Immature natural killer cell (primary cell): ENCODE measurements around the gene SQSTM1. TPM values are rescaled to one million over a fixed set of nuclear protein-coding genes. Genes with fewer than 3 reads are reported as not detected.

ENCODE experiments used
- DNase-seq, 3 donors: peaks; one replicate each; pipeline ENCODE4 v3.0.0; 2022; ENCODE audit warnings: mixed read lengths in 1 of 3
- H3K27ac Mint-ChIP-seq, 6 donors: one replicate each; pipeline ENCODE4 v1.8.0; 2020; ENCODE audit warnings: mixed read lengths in 6 of 6, mild to moderate bottlenecking in 5 of 6, inconsistent platforms in 4 of 6, moderate library complexity in 3 of 6
- H3K27me3 Mint-ChIP-seq, 3 donors: one replicate each; pipeline ENCODE4 v1.8.0; 2020 to 2021; ENCODE audit warnings: low read depth in 3 of 3, mild to moderate bottlenecking in 3 of 3, mixed read lengths in 3 of 3, moderate library complexity in 3 of 3, inconsistent platforms in 1 of 3
- H3K36me3 Mint-ChIP-seq, 3 donors: one replicate each; pipeline ENCODE4 v1.8.0; 2020; ENCODE audit warnings: mixed read lengths in 3 of 3, inconsistent platforms in 2 of 3, mild to moderate bottlenecking in 2 of 3
- H3K4me1 Mint-ChIP-seq, 2 donors: one replicate each; pipeline ENCODE4 v1.8.0; 2020; ENCODE audit warnings: inconsistent platforms in 2 of 2, mild to moderate bottlenecking in 2 of 2, mixed read lengths in 2 of 2, moderate library complexity in 1 of 2
- H3K4me3 Mint-ChIP-seq, 5 donors: one replicate each; pipeline ENCODE4 v1.8.0; 2020; ENCODE audit warnings: mild to moderate bottlenecking in 5 of 5, mixed read lengths in 5 of 5, inconsistent platforms in 3 of 5, moderate library complexity in 3 of 5
- H3K9me3 Mint-ChIP-seq, 6 donors: one replicate each; pipeline ENCODE4 v1.8.0; 2020; ENCODE audit warnings: mild to moderate bottlenecking in 6 of 6, mixed read lengths in 6 of 6, inconsistent platforms in 4 of 6, moderate library complexity in 3 of 6
- polyA plus RNA-seq, 3 donors: library from polyadenylated mRNA; unstranded; fragments of 300-500 nt; fragmentation: Illumina TruSeq; gene quantifications; one replicate each; pipeline ENCODE4 v1.2.3, GENCODE V29; 2021

SQSTM1 gene
- polyA plus RNA-seq, 3 donors from 2014 or later = 256 to 292 (median 268) TPM

DNA sequence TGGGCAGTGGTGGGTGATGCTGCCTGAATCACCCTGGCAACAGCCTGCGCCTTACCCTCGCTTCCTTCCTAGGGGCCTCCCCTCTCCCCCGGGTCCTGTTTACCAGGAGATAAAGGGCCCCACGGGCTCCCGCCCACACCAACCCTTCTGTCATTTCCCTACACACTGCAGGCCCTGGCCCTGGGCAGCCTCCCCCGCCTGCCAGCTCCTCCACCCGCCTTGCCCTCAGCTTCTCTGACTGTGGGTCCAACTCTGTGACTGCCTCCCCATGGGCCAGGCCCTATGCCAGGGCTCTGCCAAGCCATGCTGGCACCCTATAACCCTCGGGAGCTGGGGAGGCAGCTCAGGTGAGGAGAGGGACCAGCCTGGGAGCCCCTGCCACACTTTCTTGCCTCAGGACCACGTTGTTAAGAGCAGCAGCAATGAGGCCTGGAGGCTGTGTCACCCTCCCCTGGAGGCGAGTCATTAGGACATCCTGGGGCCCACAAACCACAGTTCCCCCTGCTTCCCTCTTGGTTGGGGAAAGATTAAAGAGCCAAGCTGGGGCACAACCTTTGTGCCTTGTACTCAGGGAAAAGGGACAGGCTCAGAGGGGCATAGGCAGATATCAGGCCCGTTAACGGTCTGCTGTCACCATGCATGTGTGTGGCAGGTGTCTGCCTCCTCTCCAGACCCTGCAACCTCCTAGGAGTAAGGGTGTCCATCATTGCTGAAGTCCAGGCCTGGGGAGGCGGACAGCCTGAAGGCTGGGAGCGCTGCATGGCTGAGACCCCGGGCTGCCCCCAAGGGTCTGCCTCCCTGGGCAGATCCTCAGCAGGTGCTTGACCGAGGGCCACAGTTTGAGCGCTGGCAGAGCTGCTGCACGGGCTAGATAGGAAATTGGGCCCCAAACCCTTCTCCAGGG is 16.8 kb upstream of the SQSTM1 start:
- Mint-ChIP-seq H3K4me1 (peaks cover 19 to 23% of the 10 kb centered on the region in 2 donors), H3K36me3 (peaks cover 0 to 11% (median 4%) of the 10 kb centered on the region in 3 donors), H3K27me3 (peaks cover 5 to 12% (median 8%) of the 10 kb centered on the region in 3 donors), H3K27ac (peak overlapping the region in 4 of 6 donors; percentile 59 to 78 (median 60)), H3K9me3 (no peaks in the 10 kb centered on the region), H3K4me3 (peak overlapping the region in 4 of 5 donors; percentile 43 to 85 (median 78))
- DNase-seq = no peak

DNA sequence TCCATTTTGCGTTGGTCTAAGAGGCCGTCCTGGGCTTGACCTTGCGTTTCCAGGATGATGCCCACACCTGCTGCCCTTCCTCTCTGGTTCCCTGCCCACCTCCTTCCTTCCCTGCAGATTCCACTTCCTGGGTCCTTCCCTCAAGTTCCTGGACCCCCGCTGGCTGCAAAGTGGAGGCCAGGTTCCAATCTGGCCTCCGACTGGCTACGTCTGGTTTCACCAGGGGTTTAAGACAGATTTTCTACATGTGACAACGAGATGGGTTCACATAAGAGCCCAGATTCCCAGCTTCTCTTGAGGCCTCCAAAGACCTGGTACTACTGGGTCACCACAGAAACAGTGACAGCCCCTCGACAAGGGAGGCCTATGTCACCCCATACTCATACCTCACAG is 16.2 kb upstream of the SQSTM1 start:
- Mint-ChIP-seq H3K27me3 (peaks cover 5 to 10% (median 8%) of the 10 kb centered on the region in 3 donors), H3K36me3 (peaks cover 0 to 6% (median 4%) of the 10 kb centered on the region in 3 donors), H3K27ac (peak overlapping the region in 5 of 6 donors; percentile 39 to 74 (median 49)), H3K4me3 (peak overlapping the region; percentile 73 to 85 (median 83)), H3K4me1 (peaks cover 19 to 23% of the 10 kb centered on the region in 2 donors), H3K9me3 (no peaks in the 10 kb centered on the region)
- no peak for DNase-seq

DNA sequence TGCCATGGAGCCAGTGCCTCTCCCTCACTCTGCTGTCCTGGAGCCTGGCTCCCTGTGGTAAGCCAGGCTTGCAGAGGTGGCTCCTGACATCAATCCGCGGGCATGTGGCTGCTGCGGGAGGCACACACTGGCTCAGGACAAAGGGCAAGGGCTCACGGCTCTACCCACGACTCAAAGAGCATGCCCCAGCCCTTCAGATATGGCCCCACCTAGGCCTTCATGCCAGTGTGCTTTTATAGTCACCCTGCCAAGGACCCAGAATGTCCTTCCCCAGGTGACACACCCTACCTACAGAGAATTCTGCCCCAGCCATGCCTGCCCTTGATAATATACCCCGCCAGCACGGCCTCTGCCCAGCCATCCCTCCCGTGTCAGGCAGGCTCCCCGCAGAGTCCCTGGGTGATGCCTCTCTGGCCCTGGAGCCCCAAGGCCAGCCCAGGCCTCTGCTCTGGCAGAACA is 15.6 kb upstream of the SQSTM1 start:
- Mint-ChIP-seq H3K9me3 (no peaks in the 10 kb centered on the region), H3K36me3 (peaks cover 0 to 4% (median 3%) of the 10 kb centered on the region in 3 donors), H3K4me1 (peaks cover 19 to 23% of the 10 kb centered on the region in 2 donors), H3K27ac (peak overlapping the region; percentile 48 to 89 (median 74)), H3K27me3 (peaks cover 3 to 9% (median 7%) of the 10 kb centered on the region in 3 donors), H3K4me3 (peak overlapping the region; percentile 73 to 85 (median 83))
- no peak for DNase-seq

DNA sequence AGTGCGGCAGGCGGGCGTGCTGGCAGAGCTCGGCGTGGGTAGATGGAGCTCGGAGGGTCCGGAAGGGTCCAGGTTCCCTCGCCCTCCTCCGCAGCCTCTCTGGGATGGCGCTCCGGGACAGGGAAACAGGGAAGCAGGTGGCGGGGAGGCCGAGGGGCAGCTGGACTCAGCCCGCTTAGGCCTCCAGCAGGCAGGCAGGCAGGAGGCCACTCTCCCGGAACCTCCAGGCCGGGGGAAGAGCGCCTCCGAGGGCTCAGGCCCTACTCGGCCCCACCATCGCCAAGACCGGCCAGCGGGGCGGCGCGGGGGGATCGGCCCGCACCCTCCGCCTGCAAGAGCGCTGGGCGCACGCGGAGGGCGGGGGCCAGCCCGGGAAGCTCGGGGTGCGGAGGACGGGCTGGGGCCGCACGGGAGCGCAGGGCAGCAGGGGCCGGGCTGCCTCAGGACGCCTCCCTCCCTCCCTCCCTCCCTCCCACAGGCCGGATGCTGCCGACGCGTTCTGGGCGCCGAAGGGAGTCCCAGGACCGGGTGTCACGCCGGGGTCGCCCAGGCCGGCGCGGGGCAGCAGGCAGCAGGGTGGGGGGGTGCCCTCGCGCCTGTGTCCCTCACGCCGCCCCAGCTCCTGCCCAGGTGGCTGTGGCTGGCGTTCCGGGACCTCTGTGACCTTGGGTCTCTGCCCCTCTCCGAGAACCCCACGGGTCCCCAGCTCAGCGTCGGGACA is 15.0 kb upstream of the SQSTM1 start:
- Mint-ChIP-seq H3K27ac (peak overlapping the region in 5 of 6 donors; percentile 59 to 89 (median 75)), H3K4me1 (peaks cover 19 to 23% of the 10 kb centered on the region in 2 donors), H3K9me3 (no peaks in the 10 kb centered on the region), H3K36me3 (peaks cover 0 to 4% (median 3%) of the 10 kb centered on the region in 3 donors), H3K4me3 (peak overlapping the region; percentile 73 to 85 (median 83)), H3K27me3 (peaks cover 5 to 10% (median 7%) of the 10 kb centered on the region in 3 donors)
- peak; percentile 55 to 63 (median 56) for DNase-seq

DNA sequence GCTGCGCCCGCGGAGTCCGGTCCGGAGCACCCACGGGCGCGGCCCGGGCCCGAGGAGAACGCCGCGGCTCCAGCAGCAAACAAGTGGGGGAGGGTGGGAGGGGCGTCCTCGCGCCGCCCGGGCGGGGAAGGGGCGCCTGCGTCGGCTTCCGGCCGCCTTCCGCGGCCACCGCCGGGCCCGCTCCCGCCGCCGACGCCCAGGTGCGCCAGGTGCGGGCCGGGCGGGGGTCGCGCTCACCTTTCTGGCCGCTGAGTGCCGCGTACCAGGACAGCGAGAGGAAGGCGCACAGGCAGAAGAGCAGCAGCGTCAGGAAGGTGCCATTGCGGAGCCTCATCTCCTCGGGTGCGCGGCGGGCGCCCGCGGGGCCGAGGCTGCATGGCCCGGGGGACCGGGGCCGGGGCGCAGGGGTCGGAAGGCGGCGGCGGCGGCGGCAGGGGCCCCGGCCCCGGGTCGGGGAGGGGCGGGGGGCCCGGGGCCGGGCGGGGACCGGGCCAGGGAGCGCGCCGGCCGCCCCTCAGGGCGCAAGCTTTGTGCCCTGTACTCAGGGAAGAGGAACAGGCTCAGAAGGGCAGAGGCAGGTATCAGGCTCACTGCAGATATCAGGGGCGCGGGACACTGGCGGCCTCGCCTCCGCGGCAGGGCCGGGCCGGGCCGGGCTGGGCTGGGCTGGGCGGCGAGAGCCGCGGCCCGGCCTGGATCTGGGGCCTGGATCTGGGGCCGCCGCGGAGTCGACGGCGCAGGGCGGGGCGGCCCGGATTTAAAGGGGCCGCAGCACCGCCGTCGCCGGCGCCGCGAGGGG is 14.3 kb upstream of the SQSTM1 start, which contains the start of gene MGAT4B:
TSS of gene MGAT4B (minus strand) at position 617 of the 799 bp plus-strand sequence. CDS start at position 334, 283 bp downstream.
- no peaks in the 10 kb centered on the region for H3K9me3 Mint-ChIP-seq
- H3K4me1 Mint-ChIP-seq = peaks cover 19 to 23% of the 10 kb centered on the region in 2 donors
- DNase-seq = peak; percentile 67 to 73 (median 72)
- H3K4me3 Mint-ChIP-seq = peak within 1 kb of the TSS; percentile 70 to 82 (median 75)
- peaks cover 0 to 4% (median 3%) of the 10 kb centered on the region in 3 donors for H3K36me3 Mint-ChIP-seq
- H3K27me3 Mint-ChIP-seq = peaks cover 5 to 12% (median 7%) of the 10 kb centered on the region in 3 donors
- H3K27ac Mint-ChIP-seq = peak within 1 kb of the TSS in 5 of 6 donors; percentile 40 to 72 (median 60)

DNA sequence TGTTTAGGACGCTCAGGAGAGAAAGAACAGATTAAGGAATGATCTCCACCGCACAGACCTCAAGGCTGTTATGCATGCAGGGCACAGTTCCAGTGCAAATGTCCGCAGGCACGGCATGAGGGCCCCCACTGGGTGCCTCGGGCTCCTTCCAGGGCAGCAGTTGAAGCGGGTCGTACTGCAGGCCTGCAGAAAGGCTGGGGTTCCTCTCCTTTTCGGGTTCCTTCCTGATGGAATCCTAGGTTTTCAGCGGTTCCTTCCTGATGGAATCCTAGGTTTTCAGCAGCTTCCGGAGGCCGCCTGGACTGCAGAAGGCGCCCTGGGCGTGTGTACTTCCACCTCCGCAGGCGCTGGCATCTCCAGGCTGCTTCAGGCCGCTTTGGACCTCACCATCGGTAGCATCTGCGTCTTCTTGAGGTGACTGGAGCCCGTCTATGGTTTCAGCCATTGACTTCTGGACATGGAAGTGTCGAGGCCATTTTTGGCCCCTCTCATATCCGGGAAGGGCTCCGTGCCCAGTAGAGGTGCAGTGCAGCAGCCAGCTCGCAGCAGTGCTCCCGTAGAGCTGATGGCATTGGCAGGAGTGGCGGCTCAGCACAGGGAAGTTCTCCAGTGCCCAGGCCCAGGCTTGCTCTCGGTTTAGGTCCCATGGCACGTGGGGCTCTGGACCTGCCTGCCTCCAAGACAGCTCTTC is 8.4 kb upstream of the SQSTM1 start:
- Mint-ChIP-seq H3K36me3 (peaks cover 0 to 6% (median 0%) of the 10 kb centered on the region in 3 donors), H3K27ac (no peak overlapping the region), H3K27me3 (peaks cover 0 to 5% (median 5%) of the 10 kb centered on the region in 3 donors), H3K4me1 (peaks cover 0 to 2% of the 10 kb centered on the region in 2 donors), H3K9me3 (no peaks in the 10 kb centered on the region), H3K4me3 (no peak overlapping the region)
- DNase-seq = no peak

DNA sequence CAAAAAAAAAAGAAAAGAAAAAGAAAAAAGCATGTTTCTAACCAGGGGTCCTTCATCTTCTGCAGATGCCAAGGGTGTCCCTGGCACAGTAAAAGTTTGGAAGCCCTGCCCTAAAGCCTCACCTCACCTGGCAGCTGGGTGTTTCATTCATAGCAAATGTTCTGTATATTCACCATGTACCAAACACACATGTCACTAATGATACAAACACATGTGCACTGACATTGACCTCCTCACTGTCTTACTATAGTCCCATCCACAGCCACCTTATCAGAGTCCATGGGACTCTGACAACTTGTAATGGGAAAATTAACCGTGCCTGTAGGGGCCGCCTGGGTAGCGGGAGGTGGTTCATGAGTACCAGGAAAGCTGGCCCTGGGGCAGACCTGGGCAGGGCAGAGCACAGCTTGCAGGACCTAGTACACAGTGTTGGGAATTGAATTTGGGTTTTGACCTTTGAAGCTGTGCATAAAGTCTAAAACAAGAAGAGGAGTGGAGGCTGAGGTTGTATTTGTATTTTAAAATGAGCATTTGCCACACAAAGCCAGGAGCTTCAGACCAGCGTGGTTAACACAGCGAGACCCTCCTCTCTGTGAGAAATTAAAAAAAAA is 7.6 kb upstream of the SQSTM1 start:
- peak overlapping the region in 1 of 6 donors; percentile 9 for H3K27ac Mint-ChIP-seq
- peaks cover 0 to 6% (median 0%) of the 10 kb centered on the region in 3 donors for H3K36me3 Mint-ChIP-seq
- DNase-seq = no peak
- no peaks in the 10 kb centered on the region for H3K9me3 Mint-ChIP-seq
- peaks cover 2 to 8% of the 10 kb centered on the region in 2 donors for H3K4me1 Mint-ChIP-seq
- H3K27me3 Mint-ChIP-seq = peaks cover 0 to 9% (median 8%) of the 10 kb centered on the region in 3 donors
- no peak overlapping the region for H3K4me3 Mint-ChIP-seq

DNA sequence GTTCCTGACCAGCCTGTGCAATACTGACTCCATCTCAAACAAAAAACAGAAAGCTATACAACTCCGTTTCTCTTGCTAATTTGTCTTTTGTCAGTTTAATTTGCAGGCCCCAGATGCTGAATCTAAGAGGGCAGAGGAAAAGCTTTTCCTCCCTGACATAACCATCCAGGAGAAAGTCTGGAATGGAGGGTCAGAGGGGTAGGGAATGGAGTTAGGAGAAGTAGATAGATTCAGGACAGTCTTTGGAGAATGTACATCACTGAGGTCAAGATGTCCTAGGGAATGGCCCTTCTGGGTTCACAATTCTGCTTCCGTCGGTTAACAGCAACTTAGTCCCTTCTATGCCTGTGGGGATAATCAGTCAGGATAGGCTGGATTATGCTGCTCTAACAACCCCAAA is 6.6 kb upstream of the SQSTM1 start:
- no peaks in the 10 kb centered on the region for H3K9me3 Mint-ChIP-seq
- H3K27me3 Mint-ChIP-seq = peaks cover 3 to 15% (median 15%) of the 10 kb centered on the region in 3 donors
- H3K4me3 Mint-ChIP-seq = no peak overlapping the region
- no peak overlapping the region for H3K27ac Mint-ChIP-seq
- peaks cover 11 to 15% of the 10 kb centered on the region in 2 donors for H3K4me1 Mint-ChIP-seq
- H3K36me3 Mint-ChIP-seq = peaks cover 0 to 6% (median 0%) of the 10 kb centered on the region in 3 donors
- DNase-seq = no peak

DNA sequence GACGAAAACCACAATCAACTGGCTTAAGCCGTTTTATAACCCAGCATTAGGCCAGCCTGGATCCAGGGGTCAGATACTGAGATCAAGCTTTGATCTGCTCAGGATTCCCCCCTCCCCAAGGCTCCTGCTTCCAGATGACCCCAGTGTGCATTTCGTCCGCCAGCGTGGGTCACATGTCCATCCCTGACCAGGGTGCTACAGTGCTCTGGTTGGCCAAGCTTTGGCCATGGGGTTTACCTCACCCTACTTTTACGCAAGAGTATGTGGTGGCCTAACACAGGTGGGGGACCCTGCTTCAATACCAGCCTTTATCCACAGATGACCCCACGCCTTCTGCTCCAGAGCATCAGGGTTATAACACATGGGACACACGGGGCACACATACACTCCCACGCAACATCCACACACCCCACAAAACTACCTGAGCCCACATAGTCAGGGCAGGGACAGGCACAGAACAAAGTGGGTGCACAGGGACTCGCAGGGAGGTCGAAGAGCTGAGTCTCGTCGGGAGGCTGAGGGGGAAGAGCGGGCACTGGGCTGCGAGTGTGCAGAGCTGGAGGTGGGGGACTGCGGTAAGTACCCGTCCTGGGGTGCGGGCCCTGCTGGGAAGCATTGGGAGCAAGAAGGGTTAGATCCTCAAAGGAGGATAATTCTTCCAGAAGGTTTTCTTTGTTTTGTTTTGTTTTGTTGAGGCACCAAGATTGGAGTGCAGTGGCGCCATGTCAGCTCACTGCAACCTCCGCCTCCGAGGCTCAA is 5.0 kb upstream of the SQSTM1 start:
- Mint-ChIP-seq H3K9me3 (no peaks in the 10 kb centered on the region), H3K36me3 (peaks cover 0 to 6% (median 0%) of the 10 kb centered on the region in 3 donors), H3K27me3 (peaks cover 10 to 24% (median 23%) of the 10 kb centered on the region in 3 donors), H3K4me3 (peak overlapping the region in 3 of 5 donors; percentile 66 to 74 (median 67)), H3K4me1 (peaks cover 19 to 25% of the 10 kb centered on the region in 2 donors), H3K27ac (peak overlapping the region in 4 of 6 donors; percentile 21 to 57 (median 40))
- no peak for DNase-seq

DNA sequence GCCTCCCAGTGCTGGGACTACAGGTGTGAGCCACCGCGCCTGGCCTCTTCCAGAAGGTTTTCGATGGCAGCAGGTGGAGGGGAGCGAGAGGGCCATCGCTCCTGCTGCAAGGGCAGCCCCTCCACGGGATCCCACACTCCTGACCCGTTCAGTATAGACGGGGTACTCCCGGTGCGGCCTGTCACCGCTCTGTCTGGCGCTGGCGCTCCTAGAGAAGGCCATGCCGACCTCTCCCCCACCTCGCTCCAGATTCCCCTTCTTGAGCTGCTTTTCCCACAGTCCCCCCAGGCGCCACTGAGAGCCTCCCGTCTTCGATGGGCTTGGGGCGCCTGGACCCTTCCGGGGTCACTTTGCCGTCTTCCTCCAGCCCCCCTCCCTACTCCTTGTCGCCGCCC is 4.3 kb upstream of the SQSTM1 start:
- Mint-ChIP-seq H3K27me3 (peaks cover 13 to 31% (median 23%) of the 10 kb centered on the region in 3 donors), H3K9me3 (no peaks in the 10 kb centered on the region), H3K4me3 (peak overlapping the region in 4 of 5 donors; percentile 18 to 27 (median 24)), H3K36me3 (peaks cover 0 to 6% (median 0%) of the 10 kb centered on the region in 3 donors), H3K4me1 (peaks cover 19 to 26% of the 10 kb centered on the region in 2 donors), H3K27ac (no peak overlapping the region)
- no peak for DNase-seq

DNA sequence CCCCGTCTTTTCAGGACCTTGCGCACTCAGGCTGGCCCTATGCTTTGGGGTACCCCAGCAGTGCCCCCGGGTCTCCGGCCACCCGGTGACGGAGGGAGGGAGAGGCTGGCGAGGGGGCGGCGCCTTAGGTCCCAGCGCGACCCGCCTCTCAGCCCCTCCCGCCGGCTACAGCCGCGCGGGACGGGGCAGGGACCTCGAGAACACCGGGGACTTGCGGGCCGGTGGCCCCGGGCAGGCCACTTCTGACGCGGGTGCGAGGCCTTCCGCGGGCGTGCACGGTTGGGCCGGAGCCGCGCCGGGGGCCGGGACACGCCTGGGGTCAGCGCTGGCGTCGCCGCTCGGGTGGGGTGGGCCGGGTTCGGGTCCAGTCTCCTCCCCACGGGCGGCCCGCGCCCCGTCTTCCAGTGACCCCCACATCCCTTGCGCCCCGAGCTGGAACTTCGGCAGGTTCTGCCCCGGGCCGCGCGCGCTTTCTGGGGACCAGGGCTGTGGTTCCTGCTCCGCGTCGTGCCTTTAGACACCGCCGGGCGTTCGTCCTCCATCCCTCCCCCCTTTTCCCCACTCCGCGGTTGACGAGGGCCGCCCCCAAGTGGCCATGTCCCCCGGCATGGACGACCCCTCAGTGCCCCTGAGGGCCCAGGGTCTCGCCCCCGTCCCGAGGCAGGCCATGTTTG is 3.8 kb upstream of the SQSTM1 start:
- Mint-ChIP-seq H3K27me3 (peaks cover 17 to 36% (median 27%) of the 10 kb centered on the region in 3 donors), H3K36me3 (peaks cover 0 to 6% (median 0%) of the 10 kb centered on the region in 3 donors), H3K27ac (peak overlapping the region in 2 of 6 donors; percentile 22 to 99), H3K4me3 (peak overlapping the region in 3 of 5 donors; percentile 48 to 81 (median 49)), H3K9me3 (no peaks in the 10 kb centered on the region), H3K4me1 (peaks cover 23 to 31% of the 10 kb centered on the region in 2 donors)
- no peak for DNase-seq
